Glomerular endothelial cell (primary cell): ENCODE measurements around the gene SOX6. TPM values are rescaled to one million over a fixed set of nuclear protein-coding genes. Genes with fewer than 3 reads are reported as not detected.

ENCODE experiments used
- DNase-seq: peaks from one replicate; pipeline ENCODE4 v3.0.0-alpha.2; 2011; ENCODE audit warnings: low read depth, low spot score; ENCODE audit errors: extremely low read depth
- total RNA-seq: library from RNA; depleted of rRNA; stranded (reverse); fragments of >200 nt; gene quantifications from 2 replicates; pipeline ENCODE4 v1.2.3, GENCODE V29; 2015

The SOX6 gene
- total RNA-seq, 1 donor from 2014 or later = 0.29 TPM

DNA sequence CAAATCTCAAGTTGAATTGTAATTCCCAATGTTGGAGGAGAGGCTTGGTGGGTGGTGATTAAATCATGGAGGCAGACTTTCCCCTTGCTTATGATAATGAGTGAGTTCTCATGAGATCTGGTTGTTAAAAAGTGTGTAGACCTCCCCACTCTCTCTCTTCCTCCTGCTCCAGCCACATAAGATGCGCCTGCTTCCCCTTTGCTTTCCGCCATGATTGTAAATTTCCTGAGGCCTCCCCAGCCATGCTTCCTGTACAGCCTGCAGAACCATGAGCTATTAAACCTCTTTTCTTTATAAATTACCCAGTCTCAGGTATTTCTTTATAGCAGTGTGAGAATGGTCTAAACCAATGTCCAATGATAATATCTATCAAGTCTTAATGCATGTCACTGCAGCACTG is 34.2 kb downstream of the SOX6 start:
- no peak for DNase-seq

DNA sequence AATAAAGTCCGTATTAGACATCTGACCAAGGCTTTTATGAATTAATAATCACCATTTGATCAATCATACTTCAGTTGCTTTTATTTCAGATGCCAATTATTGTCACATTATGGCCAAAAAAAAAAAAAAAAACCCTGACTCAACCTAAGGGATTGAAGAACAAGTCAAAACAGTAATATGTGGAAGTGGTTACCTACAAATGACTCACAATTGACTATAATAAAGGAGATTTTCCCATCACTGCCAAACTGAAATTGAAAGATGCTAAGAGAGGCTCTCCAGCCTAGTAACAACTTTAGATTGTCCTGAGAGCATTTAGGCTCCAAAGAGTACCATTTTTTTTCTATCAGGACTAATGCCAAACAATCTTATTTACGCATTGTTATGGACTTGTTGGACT is 35.2 kb downstream of the SOX6 start:
- DNase-seq = no peak

DNA sequence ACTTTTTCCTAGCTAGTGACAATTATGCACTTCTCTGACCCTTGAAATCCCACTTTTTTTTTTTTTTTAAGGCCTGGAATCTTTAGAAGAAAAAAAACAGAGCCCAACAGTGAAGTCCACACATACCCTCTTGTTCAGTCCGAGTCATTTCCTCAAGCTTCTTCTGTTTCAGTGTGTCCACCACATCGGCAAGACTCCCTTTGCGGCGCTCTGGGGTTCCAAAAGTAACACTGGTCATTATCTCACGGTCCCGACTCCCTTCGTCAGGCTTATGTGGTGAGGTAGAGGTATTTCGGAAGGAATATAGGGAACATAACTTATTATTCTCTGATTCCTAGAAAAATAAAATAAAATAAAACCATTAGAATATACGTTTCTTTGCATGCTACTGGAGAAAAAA is 38.0 kb downstream of the SOX6 start:
- DNase-seq = no peak

DNA sequence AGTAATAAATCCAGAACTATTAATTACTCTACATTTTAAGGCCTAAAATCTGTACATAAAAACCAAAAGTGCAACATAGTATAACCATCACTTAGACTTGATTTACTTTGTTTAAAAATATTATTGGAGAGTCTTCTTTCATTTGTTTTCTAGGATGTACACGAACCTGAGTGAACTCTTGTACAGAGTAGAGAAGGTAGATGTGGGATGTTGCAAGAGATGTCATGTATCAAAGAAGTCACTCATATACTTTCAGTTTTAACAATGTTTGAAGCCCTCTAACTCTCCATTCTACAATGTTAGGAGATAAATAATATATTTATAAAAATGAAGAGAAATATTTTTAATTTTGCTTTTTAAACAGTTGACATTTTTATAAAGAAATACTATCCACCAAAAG is 38.6 kb downstream of the SOX6 start:
- no peak for DNase-seq

DNA sequence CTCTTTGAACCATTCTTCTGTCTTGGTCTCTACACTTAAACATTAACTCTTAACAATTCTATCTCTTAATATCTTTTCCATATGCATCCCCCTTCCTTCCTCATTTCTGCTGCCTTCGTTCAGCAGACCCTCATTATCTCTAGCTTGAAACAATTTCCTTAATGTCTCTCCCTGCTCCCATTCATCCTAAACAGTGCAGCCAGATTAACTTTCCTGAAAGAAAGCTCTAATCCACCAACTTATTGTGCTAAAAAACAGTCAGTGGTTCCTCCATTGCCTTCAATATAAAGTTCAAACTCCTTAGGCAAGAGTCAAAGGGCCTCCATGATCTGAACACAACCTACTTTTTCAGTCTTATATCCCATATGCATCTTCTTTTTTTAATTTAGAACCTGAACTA is 42.5 kb downstream of the SOX6 start:
- DNase-seq = no peak

DNA sequence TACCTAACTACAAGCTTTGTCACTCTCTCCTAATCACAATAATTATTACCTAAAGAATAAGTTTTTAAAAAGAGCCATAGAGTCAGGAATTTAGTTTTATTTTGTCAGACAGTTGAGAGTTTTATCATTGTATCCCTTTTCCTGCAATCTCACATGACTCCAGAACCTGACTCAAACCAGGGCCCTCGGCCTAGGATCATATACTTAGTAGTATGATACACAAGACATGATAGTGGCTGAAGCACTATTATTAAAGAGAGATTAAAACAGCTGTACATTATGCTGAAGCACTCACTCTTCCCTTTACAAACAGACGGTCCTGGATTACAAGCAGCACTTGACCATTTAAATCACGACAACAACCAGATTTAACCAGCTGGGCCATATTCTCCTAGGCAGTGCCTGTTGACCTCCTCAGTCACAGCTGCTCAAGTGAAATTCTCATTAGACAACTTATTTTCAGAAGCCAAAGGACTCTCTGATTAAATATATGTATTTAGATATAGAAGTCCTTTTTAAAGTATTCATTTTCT is 44.0 kb downstream of the SOX6 start:
- no peak for DNase-seq

DNA sequence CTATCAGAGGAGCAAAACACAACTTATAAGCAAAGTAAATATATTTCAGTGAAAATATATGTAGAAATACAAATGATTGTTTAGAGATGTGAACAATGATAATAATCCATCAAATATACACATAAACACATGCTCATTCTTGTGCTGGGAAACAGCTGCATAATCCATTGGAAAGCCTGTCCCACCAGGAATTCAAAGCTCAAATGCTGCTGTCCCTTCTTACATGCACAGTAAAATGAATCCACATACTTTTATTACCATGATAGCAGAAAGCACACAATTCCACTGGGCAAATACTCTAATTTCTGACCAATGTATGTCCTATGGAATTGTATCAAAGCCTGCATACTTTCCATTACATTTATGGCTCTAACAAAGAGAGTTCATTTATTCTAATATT is 44.5 kb downstream of the SOX6 start:
- DNase-seq = no peak

DNA sequence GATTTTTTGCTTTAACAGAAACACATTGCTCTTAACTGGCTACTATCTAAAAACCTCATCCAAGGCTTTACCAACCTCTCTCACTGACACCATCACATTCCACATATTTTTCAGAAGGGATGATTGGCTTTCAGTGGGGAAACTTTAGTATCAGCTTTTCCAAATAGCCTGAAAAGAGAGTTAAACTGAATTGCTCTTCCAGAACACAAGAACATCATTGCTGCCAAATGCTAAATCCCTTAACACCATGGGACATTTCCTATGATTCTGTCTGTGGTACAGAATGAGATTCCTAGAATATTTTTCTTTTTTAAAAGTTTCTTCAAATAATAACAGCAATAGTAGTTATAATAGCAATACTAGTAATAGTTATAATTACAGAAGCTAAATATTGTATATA is 45.4 kb downstream of the SOX6 start:
- DNase-seq = no peak

DNA sequence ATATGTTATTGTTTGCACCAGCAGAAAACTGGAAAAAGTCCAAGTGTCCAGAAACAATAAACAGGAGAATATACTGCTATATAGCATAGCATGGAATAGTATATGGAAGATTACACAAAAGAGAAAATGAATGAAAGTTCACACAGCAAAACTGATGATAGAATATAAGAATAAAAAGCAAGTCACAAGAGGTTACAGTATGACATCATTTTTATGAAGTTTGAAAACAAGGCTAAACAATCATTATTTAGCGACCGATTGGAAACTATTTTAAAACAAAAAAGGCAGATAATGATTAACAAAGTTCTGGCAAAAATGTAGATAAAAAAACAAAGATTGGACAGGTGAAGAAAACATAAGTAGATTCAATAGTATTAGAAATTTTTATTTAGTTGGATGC is 47.1 kb downstream of the SOX6 start:
- no peak for DNase-seq

DNA sequence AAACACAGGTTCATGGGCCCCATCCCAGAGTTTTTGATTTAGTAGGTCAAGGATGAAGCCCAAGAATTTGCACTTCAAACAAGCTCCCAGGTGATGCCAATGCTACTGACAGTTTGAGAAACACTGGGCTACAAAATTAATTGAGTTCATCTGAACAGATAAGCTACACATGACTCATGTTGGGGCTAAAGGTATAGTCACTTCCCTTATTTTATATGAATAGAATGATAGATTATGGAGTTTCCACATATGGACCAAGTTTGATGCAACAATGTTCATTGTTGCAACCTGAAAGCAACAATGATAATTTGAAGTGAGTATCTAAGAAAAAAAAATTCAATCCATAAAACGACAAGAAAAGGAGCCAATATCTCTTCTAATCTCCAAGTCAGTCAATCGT is 54.9 kb downstream of the SOX6 start:
- no peak for DNase-seq

DNA sequence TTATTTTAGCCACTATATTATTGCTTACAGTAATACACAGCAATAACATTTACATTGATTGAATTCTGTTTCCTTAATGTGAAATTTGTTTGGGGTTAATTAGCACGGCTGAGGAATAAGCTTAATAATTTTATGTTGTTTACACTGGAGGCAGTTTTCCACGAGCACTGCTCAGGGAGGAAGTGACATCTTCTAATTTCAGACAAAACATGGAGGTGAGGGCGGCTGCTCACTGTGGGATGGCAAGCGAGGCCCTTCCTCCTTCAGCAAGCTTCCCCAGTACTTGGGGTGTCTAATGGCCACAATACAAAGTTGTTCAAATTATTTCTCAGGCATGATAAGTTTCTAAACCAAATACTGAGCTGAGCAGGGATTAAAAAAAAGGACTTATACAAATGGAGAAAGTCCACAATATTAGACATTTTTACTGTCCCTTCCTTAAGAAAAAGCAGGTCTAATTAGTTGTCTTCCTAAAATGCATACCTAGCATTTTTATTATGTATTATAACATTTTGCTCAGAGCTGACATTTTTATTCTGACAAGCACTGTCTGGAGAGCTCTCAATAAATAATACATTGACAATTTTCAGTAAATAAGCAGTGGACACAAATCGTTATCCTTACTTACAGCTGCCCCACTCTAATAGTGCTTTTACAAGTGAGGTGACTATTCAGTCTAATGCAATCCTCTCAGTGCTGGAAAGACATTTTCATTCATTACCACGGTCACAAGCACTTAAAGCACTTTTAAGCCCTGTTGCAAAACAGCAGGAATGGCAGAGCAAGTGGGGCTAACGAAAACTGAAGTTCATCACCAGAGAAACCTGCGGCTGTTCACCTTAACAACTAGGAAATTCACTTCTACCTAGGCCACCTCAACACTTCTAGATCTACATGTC is 56.2 kb downstream of the SOX6 start:
- no peak for DNase-seq

DNA sequence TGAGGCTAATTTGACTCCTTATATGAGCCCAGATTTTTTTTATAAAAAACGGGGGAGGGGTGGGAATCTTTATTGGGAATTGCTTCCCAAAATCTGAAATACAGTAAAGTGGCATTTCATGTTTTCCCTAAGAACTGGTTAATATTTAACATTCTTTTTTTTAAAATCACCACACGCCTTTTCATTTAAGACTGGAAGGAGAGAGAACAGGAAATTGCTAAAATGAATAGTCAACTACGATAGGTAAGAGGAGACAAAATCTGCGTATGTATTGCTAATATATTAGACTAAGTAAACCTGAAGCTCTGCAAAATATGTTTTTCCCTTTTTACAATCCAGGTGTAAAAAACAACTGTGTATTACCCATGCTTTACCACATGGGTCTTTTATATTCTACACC is 57.0 kb downstream of the SOX6 start:
- no peak for DNase-seq

DNA sequence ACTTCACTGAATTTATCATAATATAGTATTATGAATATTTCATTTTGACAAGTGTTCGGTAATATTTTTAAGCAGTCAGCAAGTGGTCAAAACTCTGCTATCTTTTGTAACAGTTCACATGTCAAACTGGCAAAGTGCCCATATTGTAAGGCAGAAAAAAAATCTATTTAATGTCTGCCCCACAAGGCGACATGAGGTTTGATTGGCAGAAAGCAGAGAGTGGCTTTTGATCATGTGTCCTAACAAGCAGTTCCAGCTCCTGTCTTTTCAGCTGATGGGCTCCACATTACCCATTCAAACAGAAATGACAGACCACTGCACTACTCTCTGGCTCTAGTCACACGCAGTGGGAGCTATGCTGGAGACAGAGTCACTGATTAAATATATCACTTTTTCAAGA is 59.0 kb downstream of the SOX6 start:
- no peak for DNase-seq

DNA sequence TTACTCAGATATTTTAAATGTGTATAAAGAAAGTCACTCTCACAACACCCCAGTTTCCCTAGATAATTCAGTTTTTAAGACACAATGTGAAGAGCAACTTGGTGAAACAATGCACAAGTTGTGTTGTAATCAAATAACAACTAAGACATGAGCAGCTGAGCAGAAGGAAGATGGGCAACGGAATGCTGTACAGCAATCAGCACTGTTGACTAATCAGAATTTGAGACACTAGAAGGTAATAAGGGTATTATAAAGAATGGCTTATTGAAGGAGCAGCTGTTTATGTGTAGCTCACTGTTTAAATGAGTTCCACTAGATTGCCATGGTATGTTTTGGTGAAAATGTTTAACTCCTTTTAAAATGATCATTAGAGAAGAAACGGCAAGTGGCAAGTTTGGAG is 60.1 kb downstream of the SOX6 start:
- DNase-seq = no peak

DNA sequence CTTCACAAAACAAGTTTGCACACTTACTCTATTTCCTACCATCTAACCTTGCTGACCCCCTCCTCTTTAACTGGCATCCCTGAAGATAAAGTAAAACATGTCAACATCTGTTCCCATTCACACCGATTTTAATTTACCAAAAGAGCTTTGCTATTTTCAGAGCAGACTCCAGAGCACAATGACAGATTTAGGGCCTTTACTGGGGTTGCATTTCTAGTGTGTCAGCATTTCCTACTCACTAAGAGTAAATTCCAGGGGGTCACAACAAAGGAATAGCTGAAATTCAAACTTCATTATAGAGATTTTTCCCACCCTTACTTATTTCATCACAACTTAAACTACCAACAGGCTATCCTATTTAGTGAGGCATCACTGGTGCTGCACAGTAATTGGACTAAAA is 60.8 kb downstream of the SOX6 start:
- no peak for DNase-seq

DNA sequence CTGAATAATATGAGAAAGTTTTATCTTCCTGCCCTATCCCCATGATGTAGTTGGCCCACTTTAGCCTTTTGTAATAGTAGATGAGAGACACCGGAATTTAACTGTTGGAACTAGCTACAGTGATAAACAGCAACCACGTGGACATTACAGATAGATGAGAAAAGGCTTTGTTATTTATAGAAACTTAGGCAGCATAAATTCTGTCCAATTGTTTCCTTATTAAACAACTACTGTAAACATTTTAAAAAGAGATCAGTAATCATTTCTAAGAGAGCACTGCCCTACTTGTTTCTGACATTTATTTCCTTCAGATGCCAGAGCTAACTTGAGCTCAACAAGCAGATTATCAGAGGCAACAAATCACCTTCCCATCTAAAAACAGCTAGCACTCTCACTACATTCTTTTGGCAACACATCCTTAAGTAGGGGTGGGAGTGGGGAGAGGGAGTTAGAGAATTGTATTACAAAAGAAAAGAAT is 63.1 kb downstream of the SOX6 start:
- DNase-seq = no peak

DNA sequence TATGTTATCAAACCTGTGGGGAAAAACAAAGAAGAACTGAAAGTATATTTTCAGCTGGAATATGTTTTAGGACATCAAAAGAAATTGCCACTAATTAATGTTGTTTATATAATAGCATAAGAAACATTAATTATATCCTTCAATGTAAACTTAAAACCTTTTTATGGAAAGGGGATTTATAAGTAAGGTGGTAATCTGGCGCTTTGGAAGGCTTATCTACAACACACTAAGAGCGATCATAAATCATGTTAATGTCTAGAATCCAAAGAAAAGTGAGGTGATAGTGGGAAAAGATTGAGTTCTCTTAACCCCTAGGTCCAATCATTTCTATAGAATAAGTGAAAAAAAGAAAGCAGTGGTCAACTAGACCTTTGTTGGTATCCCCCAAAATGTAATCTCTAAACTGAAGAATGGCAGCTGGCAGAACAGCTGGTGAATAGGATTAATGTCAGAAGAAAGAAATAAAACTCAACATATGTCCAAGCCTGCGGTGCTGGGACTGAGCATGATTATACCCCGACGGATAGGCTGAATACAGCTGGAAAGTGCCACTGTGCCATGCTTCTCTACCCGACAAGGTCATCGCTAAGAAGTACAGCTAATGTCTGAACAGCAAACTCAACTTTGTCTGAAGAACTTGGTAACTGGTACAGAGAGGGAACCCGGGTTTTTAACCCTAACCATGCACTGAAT is 64.0 kb downstream of the SOX6 start:
- no peak for DNase-seq

DNA sequence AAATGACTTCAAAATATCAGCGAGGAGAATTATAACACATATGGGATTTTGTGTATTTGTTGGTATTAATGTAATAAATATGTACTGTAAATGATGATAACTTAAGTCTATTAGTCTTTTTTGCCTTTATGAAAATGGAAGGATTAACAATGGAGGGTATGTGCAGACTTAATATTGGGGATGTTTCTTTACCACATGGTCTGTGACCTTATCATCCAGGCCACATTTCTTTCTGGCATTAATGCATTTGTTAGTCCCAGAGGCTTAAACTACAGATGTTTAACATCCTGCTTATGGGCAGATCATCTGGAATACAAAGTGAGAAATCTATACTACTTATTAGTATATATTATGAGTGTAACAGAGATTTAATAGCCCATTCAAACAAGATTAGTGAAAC is 64.6 kb downstream of the SOX6 start:
- DNase-seq = no peak

DNA sequence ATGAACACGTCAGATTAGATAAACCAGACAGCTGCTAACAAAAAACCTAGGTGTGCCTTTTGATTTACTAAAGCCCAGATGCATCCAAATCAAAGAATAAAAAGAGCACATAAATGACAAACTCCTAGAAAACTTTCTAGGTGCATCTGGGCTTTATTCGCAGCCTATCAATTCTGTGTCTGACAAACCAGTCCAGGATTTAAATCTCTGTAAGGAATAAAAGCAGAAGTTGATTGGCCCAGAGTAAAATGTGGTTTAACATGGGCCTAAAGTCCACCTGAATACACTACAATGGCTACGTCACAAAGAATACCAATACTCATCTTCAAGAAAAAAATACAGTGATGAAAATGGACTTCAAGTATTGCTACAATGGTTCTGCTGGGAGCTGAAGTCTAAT is 66.8 kb downstream of the SOX6 start:
- DNase-seq = no peak

DNA sequence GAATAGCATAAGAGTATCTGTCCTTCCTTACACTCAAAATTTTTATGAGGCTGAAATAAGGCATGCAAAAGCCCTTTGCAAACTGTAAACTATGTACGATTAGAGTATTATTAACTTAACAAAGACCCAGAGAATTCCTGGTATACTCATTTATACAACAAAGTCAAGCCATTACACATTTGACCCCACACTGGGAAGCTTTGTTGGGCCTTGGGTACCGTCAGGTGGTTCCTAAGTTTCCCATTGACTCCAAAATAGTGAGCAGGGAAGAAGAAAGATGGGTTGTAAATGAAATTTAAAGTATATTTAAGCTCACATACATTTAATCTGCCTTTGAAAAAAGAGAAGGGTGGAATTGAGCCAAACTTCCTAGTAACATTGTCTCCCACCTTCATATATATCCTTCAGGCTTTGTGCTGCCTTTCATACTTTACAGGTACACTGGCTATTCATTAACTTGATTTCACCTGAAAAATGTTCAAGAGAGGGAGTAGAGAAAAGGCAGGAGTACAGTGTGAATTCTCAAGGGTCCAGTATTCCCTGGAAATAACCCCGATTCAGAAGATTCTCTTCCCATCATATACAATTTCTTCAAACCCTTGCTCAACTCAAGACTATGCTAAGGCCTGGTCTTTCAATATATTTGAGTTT is 68.6 kb downstream of the SOX6 start:
- DNase-seq = no peak

DNA sequence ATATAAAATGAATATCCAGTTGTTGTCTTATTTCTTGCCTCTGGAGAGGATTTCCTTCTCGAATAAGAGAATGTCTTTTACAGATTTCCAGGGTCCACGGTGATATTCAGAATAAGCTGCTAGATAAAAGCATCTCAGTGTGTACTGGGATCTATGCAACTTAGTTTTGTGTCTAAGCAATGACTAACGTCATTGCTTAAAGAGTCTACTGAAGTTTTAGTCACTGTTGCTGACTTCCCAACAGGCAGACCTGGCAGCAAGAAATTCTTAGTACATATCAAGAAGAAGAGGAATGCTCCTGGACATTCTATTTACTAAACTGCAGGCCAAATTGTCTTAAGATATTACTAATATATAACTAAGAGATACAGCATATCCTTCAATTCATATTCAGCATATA is 70.3 kb downstream of the SOX6 start:
- no peak for DNase-seq
